ENCODE results near the gene BIRC3.
"Not testable (repeated sequence)": the region's sequence is repeated elsewhere in the genome, so short reads cannot be mapped to it uniquely, and the experiment has no call there.

BIRC3 gene

DNA sequence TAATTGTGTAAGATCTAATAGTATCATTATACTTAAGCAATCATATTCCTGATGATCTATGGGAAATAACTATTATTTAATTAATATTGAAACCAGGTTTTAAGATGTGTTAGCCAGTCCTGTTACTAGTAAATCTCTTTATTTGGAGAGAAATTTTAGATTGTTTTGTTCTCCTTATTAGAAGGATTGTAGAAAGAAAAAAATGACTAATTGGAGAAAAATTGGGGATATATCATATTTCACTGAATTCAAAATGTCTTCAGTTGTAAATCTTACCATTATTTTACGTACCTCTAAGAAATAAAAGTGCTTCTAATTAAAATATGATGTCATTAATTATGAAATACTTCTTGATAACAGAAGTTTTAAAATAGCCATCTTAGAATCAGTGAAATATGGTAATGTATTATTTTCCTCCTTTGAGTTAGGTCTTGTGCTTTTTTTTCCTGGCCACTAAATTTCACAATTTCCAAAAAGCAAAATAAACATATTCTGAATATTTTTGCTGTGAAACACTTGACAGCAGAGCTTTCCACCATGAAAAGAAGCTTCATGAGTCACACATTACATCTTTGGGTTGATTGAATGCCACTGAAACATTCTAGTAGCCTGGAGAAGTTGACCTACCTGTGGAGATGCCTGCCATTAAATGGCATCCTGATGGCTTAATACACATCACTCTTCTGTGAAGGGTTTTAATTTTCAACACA, 6.4 kb downstream of the BIRC3 start:
- DNase-seq (ENCODE audit: low spot score), result peak; percentile 49

DNA sequence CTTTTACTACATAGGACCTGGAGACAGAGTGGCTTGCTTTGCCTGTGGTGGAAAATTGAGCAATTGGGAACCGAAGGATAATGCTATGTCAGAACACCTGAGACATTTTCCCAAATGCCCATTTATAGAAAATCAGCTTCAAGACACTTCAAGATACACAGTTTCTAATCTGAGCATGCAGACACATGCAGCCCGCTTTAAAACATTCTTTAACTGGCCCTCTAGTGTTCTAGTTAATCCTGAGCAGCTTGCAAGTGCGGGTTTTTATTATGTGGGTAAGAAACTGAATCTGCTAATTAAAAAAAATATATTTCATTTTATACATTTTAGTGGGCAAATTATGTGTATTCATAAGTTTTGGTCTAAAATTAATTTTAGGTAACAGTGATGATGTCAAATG, 7.8 kb downstream of the BIRC3 start:
- DNase-seq (ENCODE audit: low spot score), result no peak

GRCh38 chr11:102328748-102329147, 11.5 kb downstream of the BIRC3 start:
- DNase-seq (ENCODE audit: low spot score), result no peak

DNA sequence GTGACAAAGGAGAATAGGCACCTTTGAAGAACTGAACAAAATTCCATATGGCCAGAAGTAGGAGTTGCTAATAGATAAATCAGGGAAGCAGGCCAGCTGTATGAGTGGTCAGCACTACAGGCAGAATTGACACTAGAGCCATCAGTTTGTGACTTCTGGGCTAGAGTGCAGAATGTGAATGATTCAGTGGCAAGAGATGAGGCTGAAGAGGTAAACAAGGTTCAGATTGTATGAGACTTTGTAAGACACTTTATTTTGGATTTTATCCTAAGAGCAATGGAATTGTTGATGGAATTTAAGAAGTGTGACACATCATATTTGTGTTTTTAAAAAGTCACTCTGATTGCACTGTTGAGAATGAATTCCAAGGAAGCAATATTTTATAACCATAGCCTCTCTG, 12.9 kb downstream of the BIRC3 start:
- peak; percentile 54 for DNase-seq (ENCODE audit: low spot score)

- no peak for DNase-seq (ENCODE audit: low spot score)
These were observed 14.1 kb downstream of the BIRC3 start for GRCh38 chr11:102331341-102331740.

- no peak for DNase-seq (ENCODE audit: low spot score)
These were observed 15.3 kb downstream of the BIRC3 start for GRCh38 chr11:102332611-102332994.

GRCh38 chr11:102338479-102339010, 21.3 kb downstream of the BIRC3 start:
- DNase-seq (ENCODE audit: low spot score), result no peak

DNA sequence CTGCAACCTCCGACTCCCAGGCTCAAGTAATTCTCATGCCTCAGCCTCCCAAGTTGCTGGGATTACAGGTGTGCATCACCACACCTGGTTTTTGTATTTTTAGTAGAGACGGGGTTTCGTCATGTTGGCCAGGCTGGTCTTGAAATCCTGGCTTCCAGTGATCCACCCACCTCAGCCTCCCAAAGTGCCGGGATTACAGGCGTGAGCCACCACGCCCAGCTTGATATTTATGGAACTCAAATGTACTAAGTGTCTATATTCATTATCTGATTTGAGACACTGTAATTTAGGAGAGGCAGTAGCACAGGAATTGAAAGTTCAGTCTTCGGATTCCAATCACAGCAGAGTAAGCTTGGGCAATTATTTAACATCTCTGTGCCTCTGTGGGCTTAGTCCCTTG, 24.0 kb downstream of the BIRC3 start:
- not testable (repeated sequence) for DNase-seq (ENCODE audit: low spot score)

GRCh38 chr11:102341844-102342318, 24.6 kb downstream of the BIRC3 start:
- peak; percentile 75 for DNase-seq (ENCODE audit: low spot score)

GRCh38 chr11:102343809-102344208, 26.5 kb downstream of the BIRC3 start:
- no peak for DNase-seq (ENCODE audit: low spot score)

GRCh38 chr11:102345904-102346303, 28.6 kb downstream of the BIRC3 start:
- peak; percentile 2 for DNase-seq (ENCODE audit: low spot score)

DNA sequence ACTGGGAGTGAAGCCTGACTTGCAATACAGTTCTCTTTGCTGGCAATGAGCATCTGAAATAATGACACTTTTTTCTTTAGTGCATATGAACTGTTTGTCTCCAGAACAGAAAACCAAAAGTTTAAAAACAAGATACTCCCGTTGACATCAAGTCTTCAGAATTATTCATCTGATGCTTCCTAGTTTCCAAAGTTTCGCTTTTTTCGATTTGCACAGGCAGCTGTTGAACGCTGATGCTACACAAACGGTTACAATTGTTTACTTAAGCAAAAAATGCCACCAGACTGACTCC, 29.1 kb downstream of the BIRC3 start:
- no peak for DNase-seq (ENCODE audit: low spot score)

DNA sequence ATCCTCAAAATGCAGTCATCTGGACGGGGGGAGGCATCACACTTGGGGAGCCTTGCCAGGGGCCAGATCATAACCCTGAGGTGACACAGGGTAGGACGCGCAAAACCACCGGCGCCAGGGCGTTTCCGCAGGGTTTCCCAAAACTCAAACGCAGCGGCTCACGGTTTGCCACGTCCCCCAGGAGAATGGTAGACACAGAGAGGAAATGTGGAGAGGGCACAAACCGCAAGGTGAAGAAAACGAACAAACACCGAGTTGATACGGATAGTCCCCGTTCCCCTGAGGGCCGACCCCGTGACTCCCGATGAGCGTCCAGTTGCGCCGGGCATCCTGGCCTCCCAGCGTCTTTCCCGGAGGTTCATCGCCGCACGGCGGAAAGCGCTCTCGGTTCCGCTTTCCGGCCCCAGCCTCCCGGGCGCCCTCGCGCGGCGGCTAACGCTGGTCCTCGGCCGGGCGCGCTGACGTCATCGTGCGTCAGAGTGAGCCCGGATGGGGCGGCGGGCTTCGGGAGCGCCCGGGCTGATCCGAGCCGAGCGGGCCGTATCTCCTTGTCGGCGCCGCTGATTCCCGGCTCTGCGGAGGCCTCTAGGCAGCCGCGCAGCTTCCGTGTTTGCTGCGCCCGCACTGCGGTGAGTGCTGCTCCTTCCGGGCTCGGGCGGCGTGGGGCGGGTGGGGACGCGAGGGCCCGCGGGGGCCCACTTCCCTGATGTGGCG, 29.6 kb downstream of the BIRC3 start, which contains the start of gene BIRC2:
Gene BIRC2, plus strand, starts transcription at position 467 of the 714 bp plus-strand sequence. CDS start 2,641 bp downstream, outside the sequence.
- DNase-seq (ENCODE audit: low spot score), result peak; percentile 88

DNA sequence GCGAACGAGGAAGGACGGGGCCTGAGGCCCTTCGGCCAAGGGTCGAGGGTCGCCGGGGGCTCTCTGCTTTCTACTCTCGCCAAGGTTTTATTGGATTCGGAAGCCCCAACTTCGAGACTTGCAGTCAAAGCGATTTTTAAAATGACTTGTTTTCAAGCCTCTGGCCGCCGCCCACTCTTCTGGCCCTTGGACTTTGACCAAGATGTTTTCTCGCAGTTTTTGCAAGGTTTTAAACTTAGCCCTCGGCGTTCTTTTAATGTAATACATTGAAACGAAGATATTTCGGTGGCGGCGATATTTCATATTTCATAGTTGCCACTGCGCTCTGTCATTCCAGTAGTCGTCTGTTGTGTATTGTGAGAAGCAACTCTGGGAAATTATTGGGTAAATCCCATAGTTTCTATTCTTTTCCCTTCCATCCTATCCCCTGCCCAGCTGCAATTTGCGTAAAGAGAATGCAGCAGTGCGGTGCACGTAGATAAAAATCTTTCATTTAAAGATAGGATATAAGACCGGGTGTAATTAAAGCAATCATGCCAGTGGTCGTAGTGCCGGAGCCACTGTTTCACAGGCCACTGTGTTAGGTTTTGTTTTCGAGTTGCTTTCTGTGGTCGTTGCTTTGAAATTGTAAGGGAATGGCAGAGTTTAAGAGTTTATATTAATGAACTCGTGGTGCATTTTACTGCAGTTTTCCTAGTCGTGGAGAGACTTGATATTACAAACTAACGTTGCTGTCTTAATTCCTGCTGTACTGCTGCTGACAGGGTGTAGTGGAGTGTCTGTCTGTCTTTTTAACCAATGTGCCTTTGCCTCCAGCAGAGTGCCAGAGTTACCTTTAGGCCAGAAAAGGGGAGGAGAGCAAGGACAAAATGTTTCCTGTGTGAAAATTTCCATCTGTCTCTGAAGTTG, 30.4 kb downstream of the BIRC3 start:
- no peak for DNase-seq (ENCODE audit: low spot score)

DNA sequence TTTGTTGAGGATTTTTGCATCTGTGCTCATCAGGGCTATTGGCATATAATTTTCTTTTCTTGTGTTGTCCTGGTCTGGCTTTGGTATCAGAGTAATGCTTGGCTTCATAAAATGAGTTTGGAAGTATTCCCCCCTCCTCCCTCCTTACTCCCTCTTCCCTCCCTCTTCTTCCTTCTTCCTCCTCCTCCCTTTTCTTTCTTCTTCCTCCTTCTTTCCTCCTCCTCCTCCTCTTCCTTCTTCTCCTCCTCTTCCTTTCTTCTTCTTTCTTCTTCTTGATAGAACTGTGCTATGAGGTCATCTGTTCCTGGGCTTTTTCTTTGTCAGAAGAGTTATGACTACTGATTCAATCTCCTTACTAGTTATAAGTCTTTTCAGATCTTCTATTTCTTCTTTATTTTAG, 39.8 kb downstream of the BIRC3 start:
- DNase-seq (ENCODE audit: low spot score), result no peak

- DNase-seq (ENCODE audit: low spot score), result no peak
These were observed 42.1 kb downstream of the BIRC3 start for GRCh38 chr11:102359372-102359771.

- DNase-seq (ENCODE audit: low spot score), result no peak
These were observed 43.4 kb downstream of the BIRC3 start for GRCh38 chr11:102360681-102361080.

- no peak for DNase-seq (ENCODE audit: low spot score)
These were observed 44.1 kb downstream of the BIRC3 start for GRCh38 chr11:102361086-102362031.

DNA sequence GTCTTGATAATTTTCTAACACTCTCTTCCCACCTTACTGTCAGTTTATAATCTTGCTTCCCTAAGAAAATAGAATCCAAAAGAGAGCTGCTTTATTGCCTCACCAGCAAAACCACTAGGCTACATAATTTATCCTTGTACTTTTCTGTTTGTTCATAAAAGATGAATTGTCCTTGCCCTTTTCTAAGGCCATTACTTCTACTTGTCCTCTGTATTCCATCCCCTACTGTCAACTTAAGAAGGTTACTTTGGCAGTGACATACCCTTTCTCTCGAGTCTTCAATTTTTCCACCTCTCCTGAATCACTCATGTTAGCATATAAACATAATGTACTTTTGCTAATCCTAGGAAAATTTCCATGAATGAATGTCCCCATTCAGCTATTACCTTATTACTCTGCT, 47.7 kb downstream of the BIRC3 start:
- no peak for DNase-seq (ENCODE audit: low spot score)

GRCh38 chr11:102367364-102367763, 50.1 kb downstream of the BIRC3 start:
- peak; percentile 7 for DNase-seq (ENCODE audit: low spot score)

GRCh38 chr11:102368472-102368871, 51.2 kb downstream of the BIRC3 start:
- no peak for DNase-seq (ENCODE audit: low spot score)

All from AG08395 (cell line).